Measurements from ENCODE around the gene OR2V1. TPM values are rescaled to one million over a fixed set of nuclear protein-coding genes. Genes with fewer than 3 reads are reported as not detected.
"Not testable (repeated sequence)": the region's sequence is repeated elsewhere in the genome, so short reads cannot be mapped to it uniquely, and the experiment has no call there.

OR2V1 gene
- total RNA-seq = not detected
- long read RNA-seq, donor 1 = 0 reads
- long read RNA-seq, donor 2 = 0 reads

GRCh38 chr5:181130832-181131496 lies at the start of gene OR2V1:
TSS of gene OR2V1 (minus strand) at chr5:181131169. CDS start at chr5:181125304, 5,865 bp downstream.
- DNase-seq (ENCODE audit: low spot score) = no peak
- intact Hi-C loops (cut with DNase I) = no loop called here

GRCh38 chr5:181177559-181177958 lies 46.6 kb upstream of the OR2V1 start:
- intact Hi-C loops (cut with DNase I); DNase-seq (ENCODE audit: low spot score): not testable (repeated sequence)

- DNase-seq (ENCODE audit: low spot score) = no peak
- intact Hi-C loops (cut with DNase I) = no loop called here
Measured at GRCh38 chr5:181176254-181176952, 45.4 kb upstream of the OR2V1 start.

- DNase-seq (ENCODE audit: low spot score) = no peak
- intact Hi-C loops (cut with DNase I) = no loop called here
Measured at GRCh38 chr5:181173420-181174342, 42.7 kb upstream of the OR2V1 start.

- DNase-seq (ENCODE audit: low spot score) = no peak
- intact Hi-C loops (cut with DNase I) = no loop called here
Measured at GRCh38 chr5:181173027-181173419, 42.1 kb upstream of the OR2V1 start.

- intact Hi-C loops (cut with DNase I) = no loop called here
- no peak for DNase-seq (ENCODE audit: low spot score)
Measured at GRCh38 chr5:181171782-181172181, 40.8 kb upstream of the OR2V1 start.

GRCh38 chr5:181170996-181171395 lies 40.0 kb upstream of the OR2V1 start:
- intact Hi-C loops (cut with DNase I) = no loop called here
- DNase-seq (ENCODE audit: low spot score) = no peak

GRCh38 chr5:181170237-181170825 lies 39.4 kb upstream of the OR2V1 start:
- no peak for DNase-seq (ENCODE audit: low spot score)
- intact Hi-C loops (cut with DNase I) = no loop called here

GRCh38 chr5:181169459-181170236 lies 38.7 kb upstream of the OR2V1 start:
- intact Hi-C loops (cut with DNase I); DNase-seq (ENCODE audit: low spot score): not testable (repeated sequence)

- no peak for DNase-seq (ENCODE audit: low spot score)
- intact Hi-C loops (cut with DNase I) = no loop called here
Measured at GRCh38 chr5:181168595-181169118, 37.7 kb upstream of the OR2V1 start.

GRCh38 chr5:181167814-181168488 lies 37.0 kb upstream of the OR2V1 start:
- no peak for DNase-seq (ENCODE audit: low spot score)
- intact Hi-C loops (cut with DNase I) = no loop called here

GRCh38 chr5:181166812-181167733 lies 36.1 kb upstream of the OR2V1 start:
- DNase-seq (ENCODE audit: low spot score) = no peak

GRCh38 chr5:181164076-181164952 lies 33.3 kb upstream of the OR2V1 start:
- DNase-seq (ENCODE audit: low spot score) = no peak
- intact Hi-C loops (cut with DNase I) = no loop called here

More at GRCh38 chr5:181166812-181167733, 36.1 kb upstream of the OR2V1 start:
- intact Hi-C loops (cut with DNase I) = no loop called here

- no peak for DNase-seq (ENCODE audit: low spot score)
- intact Hi-C loops (cut with DNase I) = no loop called here
Measured at GRCh38 chr5:181163487-181164075, 32.6 kb upstream of the OR2V1 start.

- intact Hi-C loops (cut with DNase I) = no loop called here
Measured at GRCh38 chr5:181161534-181162175, 30.7 kb upstream of the OR2V1 start.

More at GRCh38 chr5:181161534-181162175, 30.7 kb upstream of the OR2V1 start:
- no peak for DNase-seq (ENCODE audit: low spot score)
